GM19397 (cell line): Measurements from ENCODE around the gene PLXNA2.

Experiments used
- ATAC-seq: cut with Tn5 transposase; IDR thresholded peaks from one replicate; pipeline ENCODE4 v1.9.1; 2021; ENCODE audit warnings: mild to moderate bottlenecking, moderate library complexity; ENCODE audit not compliant: unreplicated experiment

Gene PLXNA2

GRCh38 chr1:208126108-208126507, 118.1 kb downstream of the PLXNA2 start:
- no peak for ATAC-seq

GRCh38 chr1:208122612-208123358, 121.4 kb downstream of the PLXNA2 start:
- ATAC-seq: no peak

- no peak for ATAC-seq
These were observed 122.3 kb downstream of the PLXNA2 start for GRCh38 chr1:208121813-208122364.

GRCh38 chr1:208120431-208120790, 123.8 kb downstream of the PLXNA2 start:
- no peak for ATAC-seq

GRCh38 chr1:208118841-208119606, 125.2 kb downstream of the PLXNA2 start:
- ATAC-seq: no peak

- ATAC-seq: no peak
These were observed 125.9 kb downstream of the PLXNA2 start for GRCh38 chr1:208118306-208118705.

GRCh38 chr1:208117826-208118225, 126.4 kb downstream of the PLXNA2 start:
- no peak for ATAC-seq

- no peak for ATAC-seq
These were observed 126.8 kb downstream of the PLXNA2 start for GRCh38 chr1:208117409-208117808.

GRCh38 chr1:208115924-208116640, 128.1 kb downstream of the PLXNA2 start:
- ATAC-seq: no peak

GRCh38 chr1:208113011-208113410, 131.2 kb downstream of the PLXNA2 start:
- no peak for ATAC-seq

GRCh38 chr1:208112401-208112800, 131.8 kb downstream of the PLXNA2 start:
- ATAC-seq: no peak

- ATAC-seq: no peak
These were observed 132.5 kb downstream of the PLXNA2 start for GRCh38 chr1:208111646-208112190.

GRCh38 chr1:208110296-208110695, 133.9 kb downstream of the PLXNA2 start:
- no peak for ATAC-seq

- ATAC-seq: no peak
These were observed 135.4 kb downstream of the PLXNA2 start for GRCh38 chr1:208108646-208109330.

- ATAC-seq: no peak
These were observed 136.0 kb downstream of the PLXNA2 start for GRCh38 chr1:208108213-208108608.

GRCh38 chr1:208107425-208108212, 136.6 kb downstream of the PLXNA2 start:
- no peak for ATAC-seq

- no peak for ATAC-seq
These were observed 138.0 kb downstream of the PLXNA2 start for GRCh38 chr1:208106218-208106617.

GRCh38 chr1:208105756-208106155, 138.4 kb downstream of the PLXNA2 start:
- ATAC-seq: no peak

- no peak for ATAC-seq
These were observed 140.3 kb downstream of the PLXNA2 start for GRCh38 chr1:208103597-208104513.
